IMR-90 (cell line): ENCODE measurements around the gene MGLL. TPM values are rescaled to one million over a fixed set of nuclear protein-coding genes. Genes with fewer than 3 reads are reported as not detected.

ENCODE experiments used
- ATAC-seq: fragments of 200-7000 bp; cut with Tn5 transposase; 2 replicates; pipeline ENCODE4 v1.9.1; 2020; ENCODE audit warnings: low read depth, mild to moderate bottlenecking, moderate library complexity
- BruUV-seq: library from RNA; stranded (reverse); fragments of 400-500 nt; replicated peaks from 2 replicates; lab custom pipeline; 2021; lab: Mats Ljungman, UMichigan
- CTCF ChIA-PET: fragments of 300-600 bp; formaldehyde crosslinking; extraction: SDS; loops from one replicate; lab custom pipeline; 2021; ENCODE audit warnings: antibody characterized with exemption; lab: Yijun Ruan, JAX
- POLR2A ChIA-PET: fragments of 300-600 bp; sonication (Branson Sonifier 250); formaldehyde crosslinking; loops from one replicate; lab custom pipeline; 2022; ENCODE audit warnings: antibody characterized with exemption; ENCODE audit not compliant: unreplicated experiment; lab: Charles Lee
- DNase-seq: peaks from one replicate; pipeline ENCODE4 v3.0.0; 2013
- H2AFZ ChIP-seq: replicated peaks from 2 replicates; pipeline ENCODE3; 2013; ENCODE audit warnings: low read length, mild to moderate bottlenecking; ENCODE audit not compliant: poor library complexity
- H2AK5ac ChIP-seq: 2 replicates; pipeline ENCODE4 v1.6.1; 2013; ENCODE audit warnings: low read depth, low read length, inconsistent platforms
- H2AK9ac ChIP-seq: replicated peaks from 2 replicates; pipeline ENCODE3; 2013; ENCODE audit warnings: mild to moderate bottlenecking, low read depth, low read length, moderate library complexity; ENCODE audit not compliant: poor library complexity
- H2BK120ac ChIP-seq: 2 replicates; pipeline ENCODE4 v1.6.1; 2013; ENCODE audit warnings: low read depth, low read length, inconsistent platforms
- H2BK15ac ChIP-seq: 3 replicates; pipeline ENCODE4 v1.6.1; 2013; ENCODE audit warnings: low read depth, low read length, inconsistent platforms
- H2BK20ac ChIP-seq: 2 replicates; pipeline ENCODE4 v1.6.1; 2013; ENCODE audit warnings: low read depth, mild to moderate bottlenecking, inconsistent platforms, low read length, moderate library complexity
- H2BK5ac ChIP-seq: 2 replicates; pipeline ENCODE4 v1.6.1; 2013; ENCODE audit warnings: mild to moderate bottlenecking, low read depth, low read length, inconsistent platforms; ENCODE audit not compliant: poor library complexity, severe bottlenecking
- H3K14ac ChIP-seq: replicated peaks from 2 replicates; pipeline ENCODE4 v1.6.1; 2013; ENCODE audit warnings: low read depth, low read length, inconsistent platforms
- H3K18ac ChIP-seq: 2 replicates; pipeline ENCODE4 v1.6.1; 2013; ENCODE audit warnings: low read depth, low read length, control low read depth
- H3K23ac ChIP-seq: 2 replicates; pipeline ENCODE4 v1.6.1; 2013; ENCODE audit warnings: low read depth, low read length, inconsistent platforms
- H3K27ac ChIP-seq: 2 replicates; pipeline ENCODE4 v1.5.1; 2013; ENCODE audit warnings: mild to moderate bottlenecking, control low read depth, low read length; ENCODE audit not compliant: insufficient read depth
- H3K27me3 ChIP-seq: 2 replicates; pipeline ENCODE4 v1.6.1; 2013; ENCODE audit warnings: low read length; ENCODE audit not compliant: control insufficient read depth, insufficient read depth
- H3K36me3 ChIP-seq: 2 replicates; pipeline ENCODE4 v1.6.1; 2013; ENCODE audit warnings: low read length, mixed read lengths; ENCODE audit not compliant: control insufficient read depth, insufficient read depth
- H3K4ac ChIP-seq: 2 replicates; pipeline ENCODE4 v1.6.1; 2013; ENCODE audit warnings: low read depth, low read length, inconsistent platforms
- H3K4me1 ChIP-seq: 2 replicates; pipeline ENCODE4 v1.6.1; 2013; ENCODE audit warnings: low read length, mixed read lengths; ENCODE audit not compliant: control insufficient read depth, insufficient read depth
- H3K4me2 ChIP-seq: 2 replicates; pipeline ENCODE4 v1.6.1; 2013; ENCODE audit warnings: low read depth, mild to moderate bottlenecking, control low read depth, low read length, moderate library complexity
- H3K4me3 ChIP-seq: 2 replicates; pipeline ENCODE4 v1.5.1; 2013; ENCODE audit warnings: low read depth, mild to moderate bottlenecking, control low read depth, low read length, moderate library complexity; ENCODE audit not compliant: insufficient read depth
- H3K56ac ChIP-seq: 2 replicates; pipeline ENCODE4 v1.6.1; 2013; ENCODE audit warnings: low read length, inconsistent platforms; ENCODE audit not compliant: insufficient read depth; ENCODE audit errors: extremely low read depth
- H3K79me1 ChIP-seq, 2 experiments: 2 replicates each; pipeline ENCODE4 v1.6.1; 2013; ENCODE audit warnings: low read length in 2 of 2, inconsistent platforms in 1 of 2, low read depth in 1 of 2
- H3K9ac ChIP-seq: 2 replicates; pipeline ENCODE4 v1.6.1; 2013; ENCODE audit warnings: low read depth, low read length, control low read depth
- H3K9me1 ChIP-seq: 2 replicates; pipeline ENCODE4 v1.6.1; 2013; ENCODE audit warnings: low read length, inconsistent platforms; ENCODE audit not compliant: insufficient read depth
- H3K9me3 ChIP-seq: 2 replicates; pipeline ENCODE4 v1.6.1; 2013; ENCODE audit warnings: low read length; ENCODE audit not compliant: control insufficient read depth, insufficient read depth
- H4K20me1 ChIP-seq: 2 replicates; pipeline ENCODE4 v1.6.1; 2013; ENCODE audit warnings: low read length, inconsistent platforms; ENCODE audit not compliant: insufficient read depth
- H4K5ac ChIP-seq: 2 replicates; pipeline ENCODE4 v1.6.1; 2013; ENCODE audit warnings: mild to moderate bottlenecking, low read depth, low read length, control low read depth
- H4K8ac ChIP-seq, 2 experiments: 2 replicates each; pipeline ENCODE4 v1.6.1; 2013; ENCODE audit warnings: low read depth in 2 of 2, low read length in 2 of 2, control low read depth in 1 of 2, inconsistent platforms in 1 of 2
- H4K91ac ChIP-seq: 2 replicates; pipeline ENCODE4 v1.6.1; 2013; ENCODE audit warnings: low read depth, low read length, inconsistent platforms; ENCODE audit not compliant: insufficient read depth
- CEBPB ChIP-seq: IDR thresholded peaks from 2 replicates; pipeline ENCODE4 v1.6.1; 2012; ENCODE audit warnings: low read depth, low read length, improper control_type of control experiment
- ELK1 ChIP-seq: fragments of 150-350 bp; IDR thresholded peaks from 2 replicates; pipeline ENCODE4 v1.6.1; 2016; ENCODE audit warnings: low read depth, mild to moderate bottlenecking, low read length, moderate library complexity, borderline replicate concordance
- WGBS, 2 experiments: methylation state at CpG; one replicate each; pipeline versions ENCODE4 v1.1.5 to v1.1.7; 2013; ENCODE audit warnings: missing lambda C conversion rate in 2 of 2; ENCODE audit not compliant: insufficient read length in 1 of 2; ENCODE audit errors: extremely low coverage in 2 of 2; 5-methylcytosine and 5-hydroxymethylcytosine counted together
- dilution Hi-C: fragments of 300-500 bp; cut with HindIII; formaldehyde crosslinking; loops from one replicate; pipeline ENCODE4 v1.14.3; 2018; ENCODE audit warnings: low sequenced_read_pairs; ENCODE audit not compliant: unreplicated experiment
- in situ Hi-C: fragments of 300-500 bp; cut with MboI; formaldehyde crosslinking; loops from 3 replicates; pipeline ENCODE4 v1.14.3; 2019; ENCODE audit warnings: low sequenced_read_pairs, inconsistent platforms, mixed read lengths
- intact Hi-C: fragments of 100-400 bp; cut with micrococcal nuclease; formaldehyde crosslinking; loops from 2 replicates; pipeline ENCODE4 v1.10.0; 2022
- polyA plus RNA-seq, 3 experiments: library from polyadenylated mRNA; depleted of rRNA; stranded (reverse); fragments of >200 nt; gene quantifications; 2 replicates each; pipeline ENCODE4 v1.2.3, GENCODE V29; 2012; ENCODE audit warnings: low replicate concordance in 1 of 3
- total RNA-seq: library from RNA; depleted of rRNA; stranded (reverse); fragments of >200 nt; gene quantifications from 2 replicates; pipeline ENCODE4 v1.2.3, GENCODE V29; 2012

MGLL gene
- total and polyA plus RNA-seq, 2 of the 4 experiments (the other 2 are of a cell fraction): 23.7 to 60.6 TPM

GRCh38 chr3:127662001-127662469 is 160.3 kb downstream of the MGLL start:
- no peak overlapping the region for H2BK20ac ChIP-seq
- no peaks in the 10 kb centered on the region for H3K36me3 ChIP-seq
- no peak overlapping the region for H2AK5ac ChIP-seq
- ATAC-seq: no peak
- no peak overlapping the region for H2BK15ac ChIP-seq
- no peak overlapping the region for H3K4me3 ChIP-seq
- no peak overlapping the region for H3K56ac ChIP-seq
- H2AFZ ChIP-seq: no peak overlapping the region
- ChIA-PET CTCF (interaction anchor here (0.5 kb wide), 1 partner anchor 76 kb away, joined by 3 read pairs; no protein-coding TSS in a partner anchor), POLR2A (no interaction called here)
- no peaks in the 10 kb centered on the region for H4K20me1 ChIP-seq
- H2BK5ac ChIP-seq: no peak overlapping the region
- no peak overlapping the region for H3K23ac ChIP-seq
- no peak overlapping the region for H2AK9ac ChIP-seq
- H4K5ac ChIP-seq: no peak overlapping the region
- no peak overlapping the region for H3K4ac ChIP-seq
- DNase-seq: no peak
- no peak overlapping the region for H3K27ac ChIP-seq
- no peak overlapping the region for H2BK120ac ChIP-seq
- no peak overlapping the region for H3K18ac ChIP-seq
- no peak overlapping the region for H4K8ac ChIP-seq
- in situ Hi-C loops: no loop called here
- dilution Hi-C loops: no loop called here
- TF ChIP-seq ELK1: no peak
- TF ChIP-seq CEBPB: no peak
- H3K9ac ChIP-seq: no peak overlapping the region
- no peaks in the 10 kb centered on the region for H3K9me3 ChIP-seq
- intact Hi-C loops: no loop called here
- peaks cover 3% of the 10 kb centered on the region; the same call in 1 of the 2 replicates for H3K27me3 ChIP-seq
- no peak overlapping the region for H4K91ac ChIP-seq
- no peak overlapping the region for H3K14ac ChIP-seq
- no peaks in the 10 kb centered on the region for H3K79me1 ChIP-seq
- no TSS peak for BruUV-seq
- no peak overlapping the region for H3K4me2 ChIP-seq
- H3K4me1 ChIP-seq: peaks cover 4% of the 10 kb centered on the region; the same call in 1 of the 2 replicates
- H3K9me1 ChIP-seq: no peaks in the 10 kb centered on the region; the same call in 1 of the 2 replicates
- 63% methylated on average over 5 of the region's 11 CpGs; no CpG with 5 or more reads in 1 of the 2 experiments for WGBS, 2 experiments
